Vagina (tissue), 2 donors: ENCODE results near the gene EDAR. TPM values are rescaled to one million over a fixed set of nuclear protein-coding genes. Genes with fewer than 3 reads are reported as not detected.

Experiments
- DNase-seq, 2 donors: peaks; one replicate each; pipeline ENCODE4 v3.0.0-alpha.2; 2017; ENCODE audit errors: extremely low spot score in 2 of 2
- H3K27ac ChIP-seq: fragments of 200-600 bp; sonication (generic); one replicate; pipeline ENCODE4 v1.5.1; 2019
- H3K27me3 ChIP-seq: fragments of 200-600 bp; sonication (generic); one replicate; pipeline ENCODE4 v1.5.1; 2019
- H3K36me3 ChIP-seq, 2 donors: fragments of 200-600 bp; sonication (generic); one replicate each; pipeline ENCODE4 v1.5.1; 2017 to 2019
- H3K4me1 ChIP-seq: fragments of 200-600 bp; sonication (generic); one replicate; pipeline ENCODE4 v1.5.1; 2019
- H3K4me3 ChIP-seq, 2 donors: fragments of 200-600 bp; sonication (generic); 1 replicate in 1 of 2; 2 replicates in 1 of 2; pipeline ENCODE4 v1.5.1; 2016 to 2019
- H3K9me3 ChIP-seq: fragments of 200-600 bp; sonication (generic); one replicate; pipeline ENCODE4 v1.5.1; 2019
- POLR2A ChIP-seq, 2 donors: fragments of 450-650 bp; IDR thresholded peaks; one replicate each; pipeline ENCODE4 v1.6.1; 2017; ENCODE audit warnings: antibody characterized with exemption in 2 of 2, mild to moderate bottlenecking in 2 of 2, moderate library complexity in 2 of 2
- POLR2AphosphoS5 ChIP-seq, 2 donors: sonication (generic); formaldehyde crosslinking; IDR thresholded peaks; one replicate each; pipeline ENCODE4 v1.9.0; 2017; ENCODE audit warnings: antibody characterized with exemption in 2 of 2, mild to moderate bottlenecking in 2 of 2, low read depth in 1 of 2; ENCODE audit not compliant: insufficient read depth in 1 of 2
- intact Hi-C: fragments of 100-400 bp; cut with DNase I; formaldehyde crosslinking; loops from one replicate; pipeline ENCODE4 v1.15.1; 2023
- total RNA-seq: library from RNA; depleted of rRNA; stranded (reverse); fragments of >200 nt; gene quantifications from one replicate; pipeline ENCODE4 v1.2.3, GENCODE V29; 2016
- TF ChIP-seq, protein P1 (sequence below), 3 experiments: fragments of 450-650 bp in 2 of 3; fragments of 200-600 bp in 1 of 3; sonication (generic) in 1 of 3; IDR thresholded peaks; one replicate each; pipeline ENCODE4 v1.5.1; 2017 to 2019; ENCODE audit warnings: antibody characterized with exemption in 3 of 3, mild to moderate bottlenecking in 2 of 3, moderate library complexity in 2 of 3

The EDAR gene
- total RNA-seq, 1 donor from 2014 or later = 0.74 TPM

GRCh38 chr2:108936866-108937265 lies 52.2 kb downstream of the EDAR start:
- intact Hi-C loops = no loop called here
- DNase-seq = no peak
- Histone ChIP-seq H3K9me3 (no peaks in the 10 kb centered on the region), H3K36me3 (no peaks in the 10 kb centered on the region), H3K4me1 (peaks cover 12% of the 10 kb centered on the region), H3K27ac (no peak overlapping the region), H3K27me3 (no peaks in the 10 kb centered on the region), H3K4me3 (no peak overlapping the region)
- TF ChIP-seq POLR2AphosphoS5 (IDR thresholded peaks at IDR 0.05; ENCODE audit: insufficient read depth in 1 of 2, low read depth in 1 of 2) = no peak
- TF ChIP-seq, protein P1, sequence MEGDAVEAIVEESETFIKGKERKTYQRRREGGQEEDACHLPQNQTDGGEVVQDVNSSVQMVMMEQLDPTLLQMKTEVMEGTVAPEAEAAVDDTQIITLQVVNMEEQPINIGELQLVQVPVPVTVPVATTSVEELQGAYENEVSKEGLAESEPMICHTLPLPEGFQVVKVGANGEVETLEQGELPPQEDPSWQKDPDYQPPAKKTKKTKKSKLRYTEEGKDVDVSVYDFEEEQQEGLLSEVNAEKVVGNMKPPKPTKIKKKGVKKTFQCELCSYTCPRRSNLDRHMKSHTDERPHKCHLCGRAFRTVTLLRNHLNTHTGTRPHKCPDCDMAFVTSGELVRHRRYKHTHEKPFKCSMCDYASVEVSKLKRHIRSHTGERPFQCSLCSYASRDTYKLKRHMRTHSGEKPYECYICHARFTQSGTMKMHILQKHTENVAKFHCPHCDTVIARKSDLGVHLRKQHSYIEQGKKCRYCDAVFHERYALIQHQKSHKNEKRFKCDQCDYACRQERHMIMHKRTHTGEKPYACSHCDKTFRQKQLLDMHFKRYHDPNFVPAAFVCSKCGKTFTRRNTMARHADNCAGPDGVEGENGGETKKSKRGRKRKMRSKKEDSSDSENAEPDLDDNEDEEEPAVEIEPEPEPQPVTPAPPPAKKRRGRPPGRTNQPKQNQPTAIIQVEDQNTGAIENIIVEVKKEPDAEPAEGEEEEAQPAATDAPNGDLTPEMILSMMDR (IDR thresholded peaks at IDR 0.05) = no peak
- TF ChIP-seq POLR2A (IDR thresholded peaks at IDR 0.05) = no peak

DNA sequence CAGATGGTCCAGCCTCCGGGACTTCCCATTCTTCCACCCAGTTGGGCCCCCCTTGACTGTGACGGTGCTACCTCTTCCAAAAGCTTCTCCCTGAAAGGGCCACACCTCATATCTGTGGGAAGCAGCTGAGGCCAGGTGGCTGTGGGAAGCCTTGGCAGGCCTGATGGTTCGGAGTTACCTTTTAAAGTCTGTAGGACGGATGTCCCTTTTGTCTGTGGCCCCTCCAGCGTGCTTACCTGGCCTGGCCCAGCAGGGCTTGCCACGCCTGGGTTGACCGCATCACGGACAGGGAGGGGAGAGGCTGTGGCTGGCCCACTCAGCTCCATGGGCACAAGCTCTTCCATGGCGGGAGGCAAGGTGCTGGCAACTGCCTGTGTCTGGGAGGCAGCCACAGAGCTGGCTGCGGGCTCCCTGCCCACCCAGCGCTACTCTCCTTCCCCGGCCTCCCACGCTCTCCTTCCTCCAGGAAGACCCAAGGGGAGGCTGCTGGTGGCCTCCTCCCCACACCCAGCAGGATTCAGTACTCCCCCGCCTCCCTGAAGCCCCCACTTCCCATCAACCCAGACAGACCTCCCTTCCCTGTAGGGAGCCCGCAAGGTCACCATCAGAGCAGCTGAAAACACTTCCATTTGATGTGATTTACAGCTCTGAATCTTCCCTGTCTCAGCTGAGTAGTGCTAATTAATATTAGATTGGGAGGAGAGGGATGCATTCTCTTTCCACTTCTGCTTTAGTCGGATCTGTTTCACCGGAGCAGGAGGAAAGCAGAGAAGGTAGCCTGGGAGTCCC lies 52.8 kb downstream of the EDAR start:
- Histone ChIP-seq H3K36me3 (no peaks in the 10 kb centered on the region), H3K4me1 (peaks cover 12% of the 10 kb centered on the region), H3K27me3 (no peaks in the 10 kb centered on the region), H3K27ac (no peak overlapping the region), H3K9me3 (no peaks in the 10 kb centered on the region), H3K4me3 (no peak overlapping the region)
- TF ChIP-seq POLR2AphosphoS5 (IDR thresholded peaks at IDR 0.05; ENCODE audit: insufficient read depth in 1 of 2, low read depth in 1 of 2) (no peak), POLR2A (IDR thresholded peaks at IDR 0.05) (no peak)
- TF ChIP-seq, protein P1 (IDR thresholded peaks at IDR 0.05) = no peak
- no peak for DNase-seq
- intact Hi-C loops = no loop called here

- no peaks in the 10 kb centered on the region for H3K36me3 ChIP-seq
- intact Hi-C loops = no loop called here
- no peaks in the 10 kb centered on the region for H3K9me3 ChIP-seq
- peaks cover 12% of the 10 kb centered on the region for H3K4me1 ChIP-seq
- TF ChIP-seq POLR2A (IDR thresholded peaks at IDR 0.05) (no peak), POLR2AphosphoS5 (IDR thresholded peaks at IDR 0.05; ENCODE audit: insufficient read depth in 1 of 2, low read depth in 1 of 2) (no peak)
- TF ChIP-seq, protein P1 (IDR thresholded peaks at IDR 0.05) = no peak
- H3K27ac ChIP-seq = no peak overlapping the region
- H3K27me3 ChIP-seq = no peaks in the 10 kb centered on the region
- H3K4me3 ChIP-seq = no peak overlapping the region
- no peak for DNase-seq
Observed at GRCh38 chr2:108935271-108935741, 53.7 kb downstream of the EDAR start.

DNA sequence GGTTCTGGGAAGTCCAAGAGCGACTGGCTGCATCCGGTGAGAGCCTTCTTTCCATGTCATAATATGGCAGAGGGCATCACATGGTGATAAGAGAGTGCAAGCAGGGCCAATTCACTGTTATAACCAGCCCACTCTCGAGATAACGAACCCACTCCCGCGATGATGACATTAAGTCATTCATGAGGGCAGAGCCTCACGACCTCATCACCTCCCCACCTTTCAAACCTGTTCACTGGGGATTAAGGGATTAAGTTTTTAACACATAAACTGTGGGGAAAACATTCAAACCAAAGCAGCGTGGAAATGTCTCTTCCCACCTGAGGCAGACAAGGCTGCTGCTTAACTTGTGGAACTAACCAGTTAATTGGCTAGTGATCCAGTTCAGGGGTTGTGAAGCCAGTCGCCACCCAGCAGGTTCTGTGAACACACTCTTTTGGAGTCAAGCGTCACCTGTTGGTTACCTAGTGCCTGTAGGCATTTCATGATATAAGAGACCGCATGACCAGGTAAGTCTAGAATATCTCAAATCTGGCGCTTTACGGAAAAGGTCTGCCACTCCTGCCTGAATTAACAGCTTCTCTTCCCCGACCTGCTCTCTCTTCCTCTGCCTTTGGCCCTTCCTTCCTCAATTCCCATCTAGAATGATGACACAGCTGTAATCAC lies 54.3 kb downstream of the EDAR start:
- Histone ChIP-seq H3K9me3 (no peaks in the 10 kb centered on the region), H3K36me3 (no peaks in the 10 kb centered on the region), H3K4me3 (no peak overlapping the region), H3K27ac (no peak overlapping the region), H3K27me3 (no peaks in the 10 kb centered on the region), H3K4me1 (peaks cover 12% of the 10 kb centered on the region)
- DNase-seq = no peak
- intact Hi-C loops = no loop called here
- TF ChIP-seq POLR2AphosphoS5 (IDR thresholded peaks at IDR 0.05; ENCODE audit: insufficient read depth in 1 of 2, low read depth in 1 of 2) (no peak), POLR2A (IDR thresholded peaks at IDR 0.05) (no peak)
- TF ChIP-seq, protein P1 (IDR thresholded peaks at IDR 0.05) = no peak

DNA sequence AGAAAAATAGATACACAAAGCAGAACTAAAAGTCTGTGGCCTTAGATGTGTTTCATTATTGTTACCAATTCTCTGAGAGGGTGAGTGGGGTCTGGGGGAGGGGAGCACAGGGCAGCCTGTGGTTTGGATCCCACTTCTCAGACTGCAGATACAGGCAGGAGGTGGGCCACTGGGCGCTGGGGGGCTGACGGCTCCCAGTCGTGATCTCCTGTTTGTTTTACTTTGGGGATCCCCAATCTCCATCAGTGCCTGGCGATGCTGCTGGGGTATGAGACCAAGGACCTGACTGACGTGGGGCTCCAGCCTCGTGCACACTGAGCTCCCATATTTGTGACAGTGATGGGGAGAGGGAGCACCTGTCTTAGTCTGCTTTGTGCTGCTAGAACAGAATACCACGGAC lies 54.9 kb downstream of the EDAR start:
- TF ChIP-seq POLR2A (IDR thresholded peaks at IDR 0.05) = no peak
- TF ChIP-seq, protein P1 (IDR thresholded peaks at IDR 0.05) = no peak
- TF ChIP-seq POLR2AphosphoS5 (IDR thresholded peaks at IDR 0.05; ENCODE audit: insufficient read depth in 1 of 2, low read depth in 1 of 2) = no peak
- H3K27ac ChIP-seq = no peak overlapping the region
- H3K9me3 ChIP-seq = no peaks in the 10 kb centered on the region
- no peak overlapping the region for H3K4me3 ChIP-seq
- peaks cover 12% of the 10 kb centered on the region for H3K4me1 ChIP-seq
- H3K27me3 ChIP-seq = no peaks in the 10 kb centered on the region
- intact Hi-C loops = no loop called here
- no peak for DNase-seq
- no peaks in the 10 kb centered on the region for H3K36me3 ChIP-seq
